Activated T-cell treated with anti-CD3 and anti-CD28 coated beads, Interleukin-2, amount 50 U/mL, for 4 hours (primary cell): ENCODE measurements around the gene UBAP2. TPM values are rescaled to one million over a fixed set of nuclear protein-coding genes. Genes with fewer than 3 reads are reported as not detected.

Source experiments
- total RNA-seq, 3 donors: library from RNA; stranded (reverse); gene quantifications; one replicate each; pipeline ENCODE4 v1.2.1, GENCODE V29; 2021

UBAP2 gene
- total RNA-seq, 3 donors from 2014 or later, result 47.9 to 59.4 (median 52.3) TPM

Other genes with a start within 250 kb of the UBAP2 start
- 10 to 100 TPM; 25.9 to 31.9 (median 26.6) TPM for gene UBE2R2, start 231.7 kb downstream of the UBAP2 start, total RNA-seq
- 10 to 100 TPM; 38.7 to 44.7 (median 41.4) TPM for gene DCAF12, start 77.8 kb upstream of the UBAP2 start, total RNA-seq
- gene UBAP1, start 130.2 kb upstream of the UBAP2 start, total RNA-seq, result 10 to 100 TPM; 31.7 to 35.9 (median 34.6) TPM